ENCODE measurements around the gene PRSS53. TPM values are rescaled to one million over a fixed set of nuclear protein-coding genes. Genes with fewer than 3 reads are reported as not detected.

PRSS53 gene
- total and polyA plus RNA-seq, 10 of the 15 experiments (the other 5 are each of a cell fraction or from before 2014, with no cell fraction given): 0.35 to 3.4 (median 0.88) TPM; not detected in 2

DNA sequence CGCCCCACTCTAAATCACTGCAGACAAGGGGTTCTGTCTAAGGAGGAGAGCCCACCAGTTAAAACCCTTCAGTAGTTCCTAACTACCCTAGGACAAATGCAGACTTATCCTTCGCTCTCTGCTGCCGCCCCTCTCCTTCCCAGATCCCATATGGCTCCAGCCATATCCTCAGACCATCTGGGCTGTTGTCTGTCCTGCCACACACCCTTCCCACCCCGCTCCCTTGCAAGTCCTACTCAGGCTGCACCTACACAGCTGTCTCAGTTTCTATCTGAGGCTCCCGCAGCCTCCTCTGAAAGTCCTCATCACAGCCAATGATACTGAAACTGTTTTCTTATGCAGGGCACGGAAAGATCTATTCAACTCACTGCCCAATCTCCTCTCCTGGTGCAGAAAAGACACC is 18.7 kb upstream of the PRSS53 start:
- H3K79me2 ChIP-seq (ENCODE audit: control insufficient read depth, insufficient read depth, low read length): peaks cover 13% of the 10 kb centered on the region
- no peaks in the 10 kb centered on the region for H3K27me3 ChIP-seq (replicated peaks in 1 of 2; ENCODE audit: control insufficient read depth in 2 of 2, insufficient read depth in 2 of 2, low read length in 1 of 2)
- TF ChIP-seq NBN (IDR thresholded peaks at IDR 0.05) (0 out of 2 replicates have a peak, but pooled peaks have one; percentile 9), IKZF2 (IDR thresholded peaks at IDR 0.05) (0 out of 4 replicates have a peak, but pooled peaks have one; percentile 9 to 22), TCF12 (IDR thresholded peaks at IDR 0.05; ENCODE audit: low read depth, low read length) (0 out of 2 replicates have a peak, but pooled peaks have one; percentile 11), ZNF24 (IDR thresholded peaks at IDR 0.05) (no peak)
- no peaks in the 10 kb centered on the region for H3K9me3 ChIP-seq (replicated peaks; ENCODE audit: control insufficient read depth, insufficient read depth, low read length)
- H3K4me2 ChIP-seq (ENCODE audit: control insufficient read depth, insufficient read depth): peak overlapping the region; percentile 77
- WGBS (ENCODE audit: insufficient coverage, insufficient replicate concordance, low lambda C conversion rate, missing lambda C conversion rate): 35% methylated on average over 6 of the region's 6 CpGs
- peak overlapping the region; percentile 91 for H3K9ac ChIP-seq (ENCODE audit: control insufficient read depth, insufficient read depth, low read length)
- H3K36me3 ChIP-seq (ENCODE audit: control insufficient read depth in 2 of 2, insufficient read depth in 2 of 2, low read length in 1 of 2): peaks cover 0 to 4% of the 10 kb centered on the region in 2 experiments; a peak in 3 of 4 replicates
- intact Hi-C loops (cut with micrococcal nuclease; ENCODE audit: unreplicated experiment): loop anchor here (5.0 kb wide), 1 partner anchor 35 kb away; no protein-coding TSS in a partner anchor
- ATAC-seq (peak; percentile 79), FAIRE-seq (peak; percentile 68), DNase-seq (ENCODE audit: low read depth, low spot score) (peak; percentile 54)
- SMC1A ChIA-PET (ENCODE audit: uncharacterized antibody, unreplicated experiment): no interaction called here
- peak overlapping the region; percentile 91 for H2AFZ ChIP-seq (ENCODE audit: control insufficient read depth, low read depth, low read length)
- peak overlapping the region; percentile 74 for H3K4me3 ChIP-seq
- RAD21 ChIA-PET (ENCODE audit: unreplicated experiment): interaction anchor here (1.5 to 2.8 kb wide), 3 partner anchors 9 to 35 kb away, joined by 6 to 12 read pairs (median 6); partner anchors contain the start of gene KAT8
- CTCF ChIA-PET: interaction anchor here (0.9 to 1.6 kb wide), 3 partner anchors 10 to 34 kb away, joined by 4 to 6 read pairs (median 5); no protein-coding TSS in a partner anchor
- POLR2A ChIA-PET: interaction anchor here (0.6 to 3.1 kb wide), 5 partner anchors 10 to 153 kb away, joined by 3 to 13 read pairs (median 5); partner anchors contain the start of genes KAT8, ZNF646 and ZNF668
- no peaks in the 10 kb centered on the region for H4K20me1 ChIP-seq (ENCODE audit: control insufficient read depth, insufficient read depth)
- peak overlapping the region; percentile 81 for H3K27ac ChIP-seq (ENCODE audit: control insufficient read depth, insufficient read depth)
- BruUV-seq (replicated peaks): TSS peak; percentile 62
- H3K4me1 ChIP-seq (ENCODE audit: control insufficient read depth, insufficient read depth, low read length): peaks cover 22% of the 10 kb centered on the region
- in situ Hi-C loops (cut with MboI): no loop called here

All from GM12878 (cell line).